ENCODE measurements around the gene MAP4K4. TPM values are rescaled to one million over a fixed set of nuclear protein-coding genes. Genes with fewer than 3 reads are reported as not detected.

Gene MAP4K4
- polyA plus RNA-seq, 3 donors, result 5.3 to 66.9 (median 8.7) TPM

DNA sequence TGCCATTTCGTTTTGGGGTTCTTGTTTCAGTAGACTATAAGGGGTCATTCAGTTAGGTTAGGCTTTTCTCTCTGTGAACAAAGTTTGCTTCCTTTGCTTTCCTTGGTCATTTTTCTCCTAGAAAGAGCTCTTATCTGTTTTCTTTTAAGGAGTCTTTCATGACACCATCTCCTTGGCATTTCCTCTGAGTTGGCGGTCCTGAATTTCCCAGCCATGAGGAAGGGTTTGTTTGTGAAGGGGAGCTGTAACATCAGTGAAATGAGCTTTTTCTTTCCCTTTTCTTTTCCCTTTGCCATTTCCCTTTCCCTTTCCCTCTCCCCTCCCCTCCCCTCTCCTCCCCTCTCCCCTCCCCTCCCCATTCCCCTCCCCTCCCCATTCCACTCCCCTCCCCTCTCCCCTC lies 61.7 kb downstream of the MAP4K4 start:
- Histone ChIP-seq H2AFZ (ENCODE audit: insufficient read depth, low read depth, low read length, poor library complexity, severe bottlenecking) (no peak overlapping the region), H3K79me2 (ENCODE audit: insufficient read depth, low read length) (peaks cover 94% of the 10 kb centered on the region), H4K20me1 (ENCODE audit: insufficient read depth, low read length) (peaks cover 95% of the 10 kb centered on the region), H3K9ac (ENCODE audit: insufficient read depth, low read length, poor library complexity, severe bottlenecking) (no peak overlapping the region), H3K36me3 (replicated peaks in 1 of 2; ENCODE audit: control insufficient read depth in 1 of 2, insufficient read depth in 2 of 2, low read length in 2 of 2) (no peaks in the 10 kb centered on the region), H3K4me1 (ENCODE audit: control insufficient read depth in 1 of 2, insufficient read depth in 2 of 2, low read length in 2 of 2) (peaks cover 46 to 61% of the 10 kb centered on the region in 2 donors), H3K9me3 (replicated peaks in 1 of 2; ENCODE audit: control insufficient read depth in 1 of 2, insufficient read depth in 1 of 2, low read length in 2 of 2) (no peaks in the 10 kb centered on the region), H3K27ac (ENCODE audit: low read depth in 1 of 2, low read length in 2 of 2) (no peak overlapping the region), H3K4me2 (replicated peaks; ENCODE audit: extremely low read depth, low read length, poor library complexity, severe bottlenecking) (no peak overlapping the region), H3K4me3 (replicated peaks in 1 of 3; ENCODE audit: low read depth in 2 of 3, low read length in 3 of 3) (no peak overlapping the region), H3K27me3 (ENCODE audit: control insufficient read depth in 2 of 2, insufficient read depth in 2 of 2, low read length in 2 of 2) (no peaks in the 10 kb centered on the region)
- no CpG with 5 or more reads among the region's 2 CpGs for WGBS (ENCODE audit: insufficient coverage)
- peak overlapping the region in 2 of 7 donors; percentile 16 to 63 for H3K27ac Mint-ChIP-seq
- no peaks in the 10 kb centered on the region for H3K9me3 Mint-ChIP-seq
- peaks cover 3 to 6% of the 10 kb centered on the region in 2 donors for H3K36me3 Mint-ChIP-seq
- TF ChIP-seq, protein P1, sequence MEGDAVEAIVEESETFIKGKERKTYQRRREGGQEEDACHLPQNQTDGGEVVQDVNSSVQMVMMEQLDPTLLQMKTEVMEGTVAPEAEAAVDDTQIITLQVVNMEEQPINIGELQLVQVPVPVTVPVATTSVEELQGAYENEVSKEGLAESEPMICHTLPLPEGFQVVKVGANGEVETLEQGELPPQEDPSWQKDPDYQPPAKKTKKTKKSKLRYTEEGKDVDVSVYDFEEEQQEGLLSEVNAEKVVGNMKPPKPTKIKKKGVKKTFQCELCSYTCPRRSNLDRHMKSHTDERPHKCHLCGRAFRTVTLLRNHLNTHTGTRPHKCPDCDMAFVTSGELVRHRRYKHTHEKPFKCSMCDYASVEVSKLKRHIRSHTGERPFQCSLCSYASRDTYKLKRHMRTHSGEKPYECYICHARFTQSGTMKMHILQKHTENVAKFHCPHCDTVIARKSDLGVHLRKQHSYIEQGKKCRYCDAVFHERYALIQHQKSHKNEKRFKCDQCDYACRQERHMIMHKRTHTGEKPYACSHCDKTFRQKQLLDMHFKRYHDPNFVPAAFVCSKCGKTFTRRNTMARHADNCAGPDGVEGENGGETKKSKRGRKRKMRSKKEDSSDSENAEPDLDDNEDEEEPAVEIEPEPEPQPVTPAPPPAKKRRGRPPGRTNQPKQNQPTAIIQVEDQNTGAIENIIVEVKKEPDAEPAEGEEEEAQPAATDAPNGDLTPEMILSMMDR (IDR thresholded peaks at IDR 0.05), result no peak
- no peaks in the 10 kb centered on the region for H3K27me3 Mint-ChIP-seq (ENCODE audit: low read depth in 3 of 3)
- H3K4me1 Mint-ChIP-seq, result peaks cover 65% of the 10 kb centered on the region
- DNase-seq, result no peak
- intact Hi-C loops (cut with micrococcal nuclease), result no loop called here
- H3K4me3 Mint-ChIP-seq, result no peak overlapping the region

DNA sequence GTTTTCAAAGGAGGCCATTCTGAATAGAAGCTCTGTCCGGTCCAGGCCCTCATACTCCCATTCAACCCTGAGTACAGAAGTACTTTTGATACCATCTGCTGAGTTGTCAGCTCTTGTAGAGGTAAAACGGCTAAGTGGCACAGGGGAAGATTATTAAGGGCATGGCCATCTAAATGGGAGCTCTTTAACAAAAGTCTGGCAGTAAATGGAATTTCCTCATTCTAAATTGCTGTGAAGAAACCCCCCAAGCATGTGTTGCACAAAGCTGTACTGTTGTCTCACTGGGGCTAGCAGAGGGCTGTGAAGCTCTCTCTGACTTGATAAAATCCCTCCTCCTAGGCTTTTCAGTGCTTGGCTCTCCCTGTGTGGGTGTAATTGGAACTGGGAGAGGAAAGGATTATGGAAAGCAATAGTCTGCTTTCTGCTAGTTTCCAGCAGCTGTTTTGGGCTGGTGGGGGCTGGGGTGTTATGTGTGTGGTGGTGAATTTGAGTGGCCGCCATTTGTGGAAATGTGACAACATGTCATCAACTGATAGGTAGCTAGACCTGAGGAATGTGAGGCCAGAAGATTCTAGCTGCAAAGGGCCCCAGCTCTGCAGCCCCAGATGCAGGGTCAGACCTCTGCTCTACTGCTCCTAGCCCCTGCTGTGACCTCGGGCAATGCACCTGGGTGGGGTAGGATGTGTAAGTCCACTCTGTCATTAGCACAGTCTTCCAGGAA lies 65.1 kb downstream of the MAP4K4 start:
- H3K36me3 ChIP-seq (replicated peaks in 1 of 2; ENCODE audit: control insufficient read depth in 1 of 2, insufficient read depth in 2 of 2, low read length in 2 of 2), result no peaks in the 10 kb centered on the region
- H3K4me3 ChIP-seq (replicated peaks in 1 of 3; ENCODE audit: low read depth in 2 of 3, low read length in 3 of 3), result no peak overlapping the region
- H3K4me1 ChIP-seq (ENCODE audit: control insufficient read depth in 1 of 2, insufficient read depth in 2 of 2, low read length in 2 of 2), result peaks cover 49 to 67% of the 10 kb centered on the region in 2 donors
- H3K4me1 Mint-ChIP-seq, result peaks cover 72% of the 10 kb centered on the region
- TF ChIP-seq, protein P1 (IDR thresholded peaks at IDR 0.05), result no peak
- peak overlapping the region in 1 of 2 donors; percentile 59 for H3K27ac ChIP-seq (ENCODE audit: low read depth in 1 of 2, low read length in 2 of 2)
- no peaks in the 10 kb centered on the region for H3K36me3 Mint-ChIP-seq
- intact Hi-C loops (cut with micrococcal nuclease), result no loop called here
- H3K9ac ChIP-seq (ENCODE audit: insufficient read depth, low read length, poor library complexity, severe bottlenecking), result peak overlapping the region; percentile 22
- no peaks in the 10 kb centered on the region for H3K27me3 Mint-ChIP-seq (ENCODE audit: low read depth in 3 of 3)
- H3K4me2 ChIP-seq (replicated peaks; ENCODE audit: extremely low read depth, low read length, poor library complexity, severe bottlenecking), result no peak overlapping the region
- H3K9me3 ChIP-seq (replicated peaks in 1 of 2; ENCODE audit: control insufficient read depth in 1 of 2, insufficient read depth in 1 of 2, low read length in 2 of 2), result no peaks in the 10 kb centered on the region
- peak overlapping the region in 6 of 7 donors; percentile 30 to 87 (median 56) for H3K27ac Mint-ChIP-seq
- H3K79me2 ChIP-seq (ENCODE audit: insufficient read depth, low read length), result peaks cover 94% of the 10 kb centered on the region
- no peak overlapping the region for H3K4me3 Mint-ChIP-seq
- no peaks in the 10 kb centered on the region for H3K9me3 Mint-ChIP-seq
- peaks cover 95% of the 10 kb centered on the region for H4K20me1 ChIP-seq (ENCODE audit: insufficient read depth, low read length)
- no peaks in the 10 kb centered on the region for H3K27me3 ChIP-seq (ENCODE audit: control insufficient read depth in 2 of 2, insufficient read depth in 2 of 2, low read length in 2 of 2)
- 93% methylated on average over 1 of the region's 4 CpGs for WGBS (ENCODE audit: insufficient coverage)
- no peak overlapping the region for H2AFZ ChIP-seq (ENCODE audit: insufficient read depth, low read depth, low read length, poor library complexity, severe bottlenecking)
- peak in 1 of 3 donors; percentile 48 for DNase-seq
